GM12878 (cell line): ENCODE measurements around the gene SMAP1. TPM values are rescaled to one million over a fixed set of nuclear protein-coding genes. Genes with fewer than 3 reads are reported as not detected.

Experiments
- ATAC-seq: fragments of 200-7000 bp; cut with Tn5 transposase; 3 replicates; pipeline ENCODE4 v1.9.1; 2020; ENCODE audit warnings: mild to moderate bottlenecking, moderate library complexity
- BruUV-seq: library from RNA; stranded (reverse); fragments of 400-500 nt; replicated peaks from 2 replicates; lab custom pipeline; 2021; lab: Mats Ljungman, UMichigan
- CTCF ChIA-PET: fragments of 300-600 bp; sonication (Branson Sonifier 250); formaldehyde crosslinking; extraction: SDS; loops from one replicate; lab custom pipeline; 2021; ENCODE audit warnings: inconsistent platforms; lab: Yijun Ruan, JAX
- POLR2A ChIA-PET: fragments of 350-600 bp; formaldehyde crosslinking; extraction: SDS; loops from one replicate; lab custom pipeline; 2021; ENCODE audit warnings: inconsistent platforms; lab: Charles Lee
- RAD21 ChIA-PET: fragments of 300-600 bp; sonication (Branson Sonifier 250); formaldehyde crosslinking; loops from one replicate; lab custom pipeline; 2023; ENCODE audit warnings: antibody characterized with exemption; ENCODE audit not compliant: unreplicated experiment; lab: Charles Lee
- SMC1A ChIA-PET: fragments of 300-600 bp; sonication (Branson Sonifier 250); formaldehyde crosslinking; loops from one replicate; lab custom pipeline; 2023; ENCODE audit not compliant: unreplicated experiment, uncharacterized antibody; lab: Charles Lee
- DNase-seq: peaks from one replicate; pipeline ENCODE4 v3.0.0-alpha.2; 2011; ENCODE audit warnings: low read depth, low spot score
- FAIRE-seq: peaks from 3 replicates; lab custom pipeline; 2011; peaks lifted over from hg19 to GRCh38; lab: Jason Lieb, UNC
- H2AFZ ChIP-seq: 2 replicates; pipeline ENCODE4 v1.6.0; 2011; ENCODE audit warnings: low read depth, low read length, control low read depth; ENCODE audit not compliant: control insufficient read depth
- H3K27ac ChIP-seq: 2 replicates; pipeline ENCODE4 v1.5.1; 2011; ENCODE audit warnings: control low read depth; ENCODE audit not compliant: control insufficient read depth, insufficient read depth
- H3K27me3 ChIP-seq, 2 experiments: replicated peaks in 1 of 2; 2 replicates each; pipeline versions ENCODE4 v1.6.0 to v1.6.1; 2011; ENCODE audit warnings: low read length in 1 of 2; ENCODE audit not compliant: control insufficient read depth in 2 of 2, insufficient read depth in 2 of 2
- H3K36me3 ChIP-seq, 2 experiments: 2 replicates each; pipeline ENCODE4 v1.5.1; 2011; ENCODE audit warnings: low read length in 1 of 2; ENCODE audit not compliant: control insufficient read depth in 2 of 2, insufficient read depth in 2 of 2
- H3K4me1 ChIP-seq: 2 replicates; pipeline ENCODE4 v1.6.1; 2011; ENCODE audit warnings: mild to moderate bottlenecking, low read length, moderate library complexity, mixed read lengths; ENCODE audit not compliant: control insufficient read depth, insufficient read depth
- H3K4me2 ChIP-seq: 2 replicates; pipeline ENCODE4 v1.6.0; 2011; ENCODE audit warnings: control low read depth; ENCODE audit not compliant: control insufficient read depth, insufficient read depth
- H3K4me3 ChIP-seq: fragments of 200-600 bp; sonication (generic); 2 replicates; pipeline ENCODE4 v1.5.1; 2016
- H3K79me2 ChIP-seq: 2 replicates; pipeline ENCODE4 v1.6.0; 2011; ENCODE audit warnings: low read length; ENCODE audit not compliant: control insufficient read depth, insufficient read depth
- H3K9ac ChIP-seq: 2 replicates; pipeline ENCODE4 v1.8.0; 2011; ENCODE audit warnings: low read length, control low read depth, mixed read lengths; ENCODE audit not compliant: control insufficient read depth, insufficient read depth
- H3K9me3 ChIP-seq: replicated peaks from 3 replicates; pipeline ENCODE4 v1.5.1; 2011; ENCODE audit warnings: mild to moderate bottlenecking, low read length; ENCODE audit not compliant: control insufficient read depth, insufficient read depth
- H4K20me1 ChIP-seq: 2 replicates; pipeline ENCODE4 v1.6.0; 2011; ENCODE audit not compliant: control insufficient read depth, insufficient read depth
- BCL11A ChIP-seq: IDR thresholded peaks from 2 replicates; pipeline ENCODE4 v1.6.1; 2011; ENCODE audit warnings: low read depth, low read length
- CBX5 ChIP-seq: sonication (generic); IDR thresholded peaks from 2 replicates; pipeline ENCODE4 v1.6.1; 2016; ENCODE audit warnings: low read depth, moderate library complexity, mild to moderate bottlenecking, inconsistent platforms
- ESRRA ChIP-seq: IDR thresholded peaks from 2 replicates; pipeline ENCODE4 v1.6.1; 2012; ENCODE audit warnings: mild to moderate bottlenecking, low read length, improper control_type of control experiment
- NKRF ChIP-seq: fragments of 450-650 bp; conservative IDR thresholded peaks from 2 replicates; pipeline ENCODE4 v1.6.1; 2017; ENCODE audit warnings: mild to moderate bottlenecking, moderate library complexity
- RB1 ChIP-seq: fragments of 450-650 bp; formaldehyde crosslinking; IDR thresholded peaks from 2 replicates; pipeline ENCODE4 v1.6.1; 2017; ENCODE audit warnings: mild to moderate bottlenecking, borderline replicate concordance
- RUNX3 ChIP-seq: IDR thresholded peaks from 2 replicates; pipeline ENCODE4 v1.6.1; 2012; ENCODE audit warnings: low read length, inconsistent platforms
- SREBF2 ChIP-seq: IDR thresholded peaks from 2 replicates; pipeline ENCODE4 v1.6.1; 2012; ENCODE audit warnings: mild to moderate bottlenecking, low read length
- TARDBP ChIP-seq: IDR thresholded peaks from 2 replicates; pipeline ENCODE4 v1.6.1; 2016; ENCODE audit warnings: borderline replicate concordance
- TCF3 ChIP-seq: IDR thresholded peaks from 2 replicates; pipeline ENCODE4 v1.6.1; 2012; ENCODE audit warnings: low read depth, mild to moderate bottlenecking, low read length, borderline replicate concordance; ENCODE audit not compliant: insufficient read depth
- WRNIP1 ChIP-seq: IDR thresholded peaks from 2 replicates; pipeline ENCODE4 v1.6.1; 2011; ENCODE audit warnings: low read depth, low read length, improper control_type of control experiment, borderline replicate concordance
- ZNF207 ChIP-seq: fragments of 450-650 bp; IDR thresholded peaks from 2 replicates; pipeline ENCODE4 v1.6.1; 2014; ENCODE audit warnings: antibody characterized with exemption, mild to moderate bottlenecking, borderline replicate concordance
- ZSCAN29 ChIP-seq: fragments of 450-650 bp; IDR thresholded peaks from 2 replicates; pipeline ENCODE4 v1.6.1; 2017; ENCODE audit warnings: mild to moderate bottlenecking, moderate library complexity
- WGBS: methylation state at CpG from one replicate; pipeline ENCODE4 v1.1.6; 2016; ENCODE audit warnings: low lambda C conversion rate; ENCODE audit not compliant: insufficient replicate concordance, insufficient coverage; ENCODE audit errors: missing lambda C conversion rate; 5-methylcytosine and 5-hydroxymethylcytosine counted together
- in situ Hi-C: fragments of 300-500 bp; cut with MboI; formaldehyde crosslinking; loops from 9 replicates; pipeline ENCODE4 v1.14.3; 2018; ENCODE audit warnings: mixed read lengths
- intact Hi-C: fragments of 100-400 bp; cut with micrococcal nuclease; formaldehyde crosslinking; loops from one replicate; pipeline ENCODE4 v1.14.2; 2022; ENCODE audit not compliant: unreplicated experiment
- polyA plus RNA-seq, 11 experiments: library from polyadenylated mRNA; depleted of rRNA in 4 of 11; unstranded in 6 of 11; stranded (reverse) in 5 of 11; fragments of >200 nt; fragmentation: Nextera tagmentation in 4 of 11; fragmentation: Illumina TruSeq in 1 of 11; extraction: Ambion mirVana in 4 of 11; extraction: Trizol in 1 of 11; gene quantifications; 1 replicate in 1 of 11; 2 replicates in 10 of 11; pipeline versions ENCODE4 v1.2.1 to v1.2.3, GENCODE V29; 2011 to 2016; ENCODE audit warnings: inconsistent platforms in 2 of 11, missing spikeins in 2 of 11, low read depth in 1 of 11
- total RNA-seq, 4 experiments: library from RNA; depleted of rRNA in 3 of 4; stranded (reverse); fragments of >200 nt in 3 of 4; fragmentation: Illumina TruSeq in 1 of 4; extraction: Trizol in 1 of 4; gene quantifications; 2 replicates each; pipeline versions ENCODE4 v1.2.1 to v1.2.3, GENCODE V29; 2013 to 2021
- TF ChIP-seq, protein P1 (sequence below): fragments of 150-350 bp; IDR thresholded peaks from 2 replicates; pipeline ENCODE4 v1.6.1; 2016; ENCODE audit warnings: low read depth, low read length

SMAP1 gene
- total and polyA plus RNA-seq, 10 of the 15 experiments (the other 5 are each of a cell fraction or from before 2014, with no cell fraction given) = 13.7 to 33.9 (median 25.3) TPM

GRCh38 chr6:70673601-70674000 lies 5.9 kb downstream of the SMAP1 start:
- Histone ChIP-seq H3K4me1 (no peaks in the 10 kb centered on the region; the same call in 1 of the 2 replicates), H3K9me3 (no peaks in the 10 kb centered on the region), H3K9ac (no peak overlapping the region), H3K4me3 (no peak overlapping the region), H3K27me3 (no peaks in the 10 kb centered on the region), H4K20me1 (no peaks in the 10 kb centered on the region), H3K36me3 (no peaks in the 10 kb centered on the region), H2AFZ (no peak overlapping the region), H3K79me2 (peaks cover 34% of the 10 kb centered on the region), H3K27ac (no peak overlapping the region), H3K4me2 (no peak overlapping the region)
- in situ Hi-C loops (no loop called here), intact Hi-C loops (no loop called here)
- ChIA-PET RAD21 (interaction anchor here (0.5 to 2.4 kb wide), 2 partner anchors 13 to 31 kb away, joined by 3 to 13 read pairs; no protein-coding TSS in a partner anchor), SMC1A (interaction anchor here (0.8 to 2.4 kb wide), 5 partner anchors 13 to 256 kb away, joined by 3 to 9 read pairs (median 4); no protein-coding TSS in a partner anchor), POLR2A (interaction anchor here (0.8 to 1.8 kb wide), 3 partner anchors 16 to 135 kb away, joined by 3 to 4 read pairs (median 3); partner anchors contain the start of gene SDHAF4), CTCF (interaction anchor here (0.7 to 2.4 kb wide), 6 partner anchors 14 to 363 kb away, joined by 3 to 23 read pairs (median 4); no protein-coding TSS in a partner anchor)
- FAIRE-seq (no peak), DNase-seq (no peak), ATAC-seq (peak; percentile 28; the same call in 1 of the 3 replicates)
- 100% methylated on average over 1 of the region's 1 CpG for WGBS
- no TSS peak for BruUV-seq
- no peak for TF ChIP-seq RB1
- no peak for TF ChIP-seq ZNF207

DNA sequence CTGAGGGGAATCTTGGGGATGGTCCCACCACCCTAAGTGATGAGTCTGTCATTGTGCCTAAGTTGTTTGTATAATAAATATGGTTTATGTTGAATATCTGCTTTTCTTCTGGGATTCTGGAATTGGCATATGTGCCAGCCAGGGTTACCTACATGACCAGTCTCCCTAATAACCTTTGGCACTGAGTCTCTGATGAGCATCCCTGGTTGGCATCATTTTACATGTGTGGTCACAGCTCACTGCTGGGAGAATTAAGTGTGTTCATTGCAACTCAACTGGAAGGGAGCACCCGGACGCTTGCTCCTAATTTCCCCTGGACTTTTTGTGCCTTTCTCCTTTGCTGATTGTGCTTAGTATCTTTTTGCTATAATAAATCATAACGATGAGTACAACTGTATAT lies 8.1 kb downstream of the SMAP1 start:
- in situ Hi-C loops = no loop called here
- H2AFZ ChIP-seq = no peak overlapping the region
- BruUV-seq = no TSS peak
- H3K27me3 ChIP-seq = no peaks in the 10 kb centered on the region
- intact Hi-C loops = no loop called here
- 97% methylated on average over 3 of the region's 3 CpGs for WGBS
- H3K36me3 ChIP-seq = no peaks in the 10 kb centered on the region
- RAD21 ChIA-PET = no interaction called here
- H3K4me2 ChIP-seq = no peak overlapping the region
- FAIRE-seq (no peak), ATAC-seq (no peak), DNase-seq (no peak)
- no peak overlapping the region for H3K27ac ChIP-seq
- H3K9ac ChIP-seq = no peak overlapping the region
- CTCF ChIA-PET = no interaction called here
- no peaks in the 10 kb centered on the region for H4K20me1 ChIP-seq
- H3K4me1 ChIP-seq = no peaks in the 10 kb centered on the region; the same call in 1 of the 2 replicates
- no peak overlapping the region for H3K4me3 ChIP-seq
- H3K9me3 ChIP-seq = no peaks in the 10 kb centered on the region
- SMC1A ChIA-PET = interaction anchor here (1.5 kb wide), 1 partner anchor 11 kb away, joined by 6 read pairs; no protein-coding TSS in a partner anchor
- POLR2A ChIA-PET = no interaction called here
- H3K79me2 ChIP-seq = peaks cover 14% of the 10 kb centered on the region
- TF ChIP-seq WRNIP1 = no peak
- no peak for TF ChIP-seq SREBF2
- TF ChIP-seq NKRF = no peak
- TF ChIP-seq CBX5 = no peak
- TF ChIP-seq TARDBP = no peak
- no peak for TF ChIP-seq BCL11A
- TF ChIP-seq, protein P1, sequence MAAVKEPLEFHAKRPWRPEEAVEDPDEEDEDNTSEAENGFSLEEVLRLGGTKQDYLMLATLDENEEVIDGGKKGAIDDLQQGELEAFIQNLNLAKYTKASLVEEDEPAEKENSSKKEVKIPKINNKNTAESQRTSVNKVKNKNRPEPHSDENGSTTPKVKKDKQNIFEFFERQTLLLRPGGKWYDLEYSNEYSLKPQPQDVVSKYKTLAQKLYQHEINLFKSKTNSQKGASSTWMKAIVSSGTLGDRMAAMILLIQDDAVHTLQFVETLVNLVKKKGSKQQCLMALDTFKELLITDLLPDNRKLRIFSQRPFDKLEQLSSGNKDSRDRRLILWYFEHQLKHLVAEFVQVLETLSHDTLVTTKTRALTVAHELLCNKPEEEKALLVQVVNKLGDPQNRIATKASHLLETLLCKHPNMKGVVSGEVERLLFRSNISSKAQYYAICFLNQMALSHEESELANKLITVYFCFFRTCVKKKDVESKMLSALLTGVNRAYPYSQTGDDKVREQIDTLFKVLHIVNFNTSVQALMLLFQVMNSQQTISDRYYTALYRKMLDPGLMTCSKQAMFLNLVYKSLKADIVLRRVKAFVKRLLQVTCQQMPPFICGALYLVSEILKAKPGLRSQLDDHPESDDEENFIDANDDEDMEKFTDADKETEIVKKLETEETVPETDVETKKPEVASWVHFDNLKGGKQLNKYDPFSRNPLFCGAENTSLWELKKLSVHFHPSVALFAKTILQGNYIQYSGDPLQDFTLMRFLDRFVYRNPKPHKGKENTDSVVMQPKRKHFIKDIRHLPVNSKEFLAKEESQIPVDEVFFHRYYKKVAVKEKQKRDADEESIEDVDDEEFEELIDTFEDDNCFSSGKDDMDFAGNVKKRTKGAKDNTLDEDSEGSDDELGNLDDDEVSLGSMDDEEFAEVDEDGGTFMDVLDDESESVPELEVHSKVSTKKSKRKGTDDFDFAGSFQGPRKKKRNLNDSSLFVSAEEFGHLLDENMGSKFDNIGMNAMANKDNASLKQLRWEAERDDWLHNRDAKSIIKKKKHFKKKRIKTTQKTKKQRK = no peak
- TF ChIP-seq TCF3 = no peak
- TF ChIP-seq ZSCAN29 = no peak
- TF ChIP-seq RUNX3 = no peak
- TF ChIP-seq ESRRA = no peak
